ENCODE results near the gene KCNMA1.

Gene KCNMA1

GRCh38 chr10:77079592-77080300 lies 557.9 kb downstream of the KCNMA1 start:
- DNase-seq (ENCODE audit: low read depth): no peak

DNA sequence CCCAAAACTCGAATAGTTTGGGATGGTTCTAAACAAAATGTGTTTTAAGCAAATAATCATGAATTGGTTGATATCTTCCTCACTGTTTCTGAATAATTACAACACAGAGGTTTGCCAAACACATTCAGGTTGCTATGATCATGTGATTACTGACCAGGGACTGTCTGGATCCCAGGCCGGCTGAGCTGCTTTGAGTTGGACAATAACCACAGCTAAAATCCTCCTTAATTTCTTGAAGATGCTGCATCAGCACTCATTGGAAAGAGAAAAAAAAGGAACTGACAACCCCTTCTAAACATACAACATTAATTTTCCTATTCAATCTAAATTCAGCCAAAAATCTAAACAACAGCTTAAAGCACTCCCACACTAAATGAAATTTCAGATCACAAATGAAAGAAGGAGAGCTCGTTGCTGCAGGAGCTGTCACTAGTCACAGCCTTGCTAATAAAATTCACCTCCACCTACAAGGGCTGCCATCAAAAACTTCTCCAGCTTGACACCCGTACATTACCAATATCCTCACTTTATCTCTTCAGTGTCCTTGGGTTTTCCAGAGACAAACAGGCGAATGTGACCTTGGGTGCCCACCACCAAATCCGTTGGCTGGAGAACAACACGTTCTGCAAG lies 560.2 kb downstream of the KCNMA1 start:
- DNase-seq (ENCODE audit: low read depth): no peak

DNA sequence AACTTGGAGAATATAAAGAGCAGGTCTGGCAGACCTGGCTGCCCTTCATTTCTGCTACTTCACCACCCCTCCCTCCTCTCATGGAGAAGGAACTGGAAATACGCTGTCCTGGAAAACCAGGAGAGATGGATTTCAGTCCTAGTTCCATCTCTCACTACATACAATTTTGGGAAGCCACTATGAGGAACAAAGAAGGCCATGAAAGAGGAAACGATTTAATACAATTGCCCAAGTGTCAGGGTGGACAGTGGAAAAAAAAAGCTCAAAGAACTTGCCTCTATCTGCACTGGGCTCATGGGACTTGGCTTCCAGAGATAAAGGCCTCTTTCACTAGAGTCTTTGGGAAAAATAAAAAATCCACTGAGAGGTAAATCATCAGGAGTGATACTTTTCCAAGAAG lies 561.7 kb downstream of the KCNMA1 start:
- no peak for DNase-seq (ENCODE audit: low read depth)

- DNase-seq (ENCODE audit: low read depth): no peak
These were observed 563.4 kb downstream of the KCNMA1 start for GRCh38 chr10:77074104-77074624.

- no peak for DNase-seq (ENCODE audit: low read depth)
These were observed 564.0 kb downstream of the KCNMA1 start for GRCh38 chr10:77073663-77073960.

GRCh38 chr10:77072836-77073662 lies 564.6 kb downstream of the KCNMA1 start:
- DNase-seq (ENCODE audit: low read depth): no peak

DNA sequence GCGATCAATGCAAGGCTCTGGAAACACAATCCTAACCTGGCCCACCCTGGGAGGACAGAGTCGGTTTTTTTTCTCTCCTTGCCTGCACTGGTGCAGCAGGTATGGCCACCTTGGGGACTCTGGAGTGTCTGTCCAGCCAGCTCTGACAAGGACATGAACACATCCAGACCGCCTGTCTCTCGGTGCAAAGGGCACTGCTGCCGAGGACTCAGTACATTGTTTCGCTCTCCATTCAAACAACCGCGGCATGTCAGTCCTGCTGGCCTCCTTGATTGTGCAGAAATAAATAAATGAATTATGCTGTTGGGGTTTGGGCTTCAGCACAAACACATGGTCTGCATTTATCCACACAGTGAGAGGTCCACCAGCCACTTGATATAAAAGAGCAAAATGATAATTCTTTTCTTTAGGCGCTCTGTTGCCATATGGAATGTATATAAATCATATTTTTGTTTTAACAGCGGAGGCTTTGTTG lies 565.2 kb downstream of the KCNMA1 start:
- DNase-seq (ENCODE audit: low read depth): no peak

- DNase-seq (ENCODE audit: low read depth): no peak
These were observed 565.7 kb downstream of the KCNMA1 start for GRCh38 chr10:77071956-77072355.

- no peak for DNase-seq (ENCODE audit: low read depth)
These were observed 566.6 kb downstream of the KCNMA1 start for GRCh38 chr10:77071001-77071511.

- no peak for DNase-seq (ENCODE audit: low read depth)
These were observed 567.3 kb downstream of the KCNMA1 start for GRCh38 chr10:77070346-77070745.

GRCh38 chr10:77068969-77069368 lies 568.6 kb downstream of the KCNMA1 start:
- DNase-seq (ENCODE audit: low read depth): no peak

- no peak for DNase-seq (ENCODE audit: low read depth)
These were observed 569.3 kb downstream of the KCNMA1 start for GRCh38 chr10:77068272-77068671.

GRCh38 chr10:77062381-77062780 lies 575.2 kb downstream of the KCNMA1 start:
- DNase-seq (ENCODE audit: low read depth): no peak

DNA sequence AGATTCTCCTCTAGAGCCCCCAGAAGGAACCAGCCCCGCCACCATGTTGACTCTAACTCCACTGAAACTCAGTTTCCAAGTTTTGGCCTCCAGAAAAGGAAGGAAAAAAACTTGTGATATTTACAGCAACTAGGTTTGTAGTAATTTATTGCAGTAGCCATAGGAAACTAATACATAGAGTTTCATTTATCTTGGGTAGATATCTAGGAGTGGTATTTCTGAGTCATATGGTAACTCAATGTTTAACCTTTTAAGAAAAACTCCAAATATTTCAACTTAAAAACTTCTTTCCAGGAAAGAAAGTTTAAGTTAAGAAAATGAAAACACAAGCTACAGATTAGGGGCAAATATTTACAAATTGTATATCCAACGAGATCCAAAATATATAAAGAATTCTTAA lies 576.7 kb downstream of the KCNMA1 start:
- no peak for DNase-seq (ENCODE audit: low read depth)

DNA sequence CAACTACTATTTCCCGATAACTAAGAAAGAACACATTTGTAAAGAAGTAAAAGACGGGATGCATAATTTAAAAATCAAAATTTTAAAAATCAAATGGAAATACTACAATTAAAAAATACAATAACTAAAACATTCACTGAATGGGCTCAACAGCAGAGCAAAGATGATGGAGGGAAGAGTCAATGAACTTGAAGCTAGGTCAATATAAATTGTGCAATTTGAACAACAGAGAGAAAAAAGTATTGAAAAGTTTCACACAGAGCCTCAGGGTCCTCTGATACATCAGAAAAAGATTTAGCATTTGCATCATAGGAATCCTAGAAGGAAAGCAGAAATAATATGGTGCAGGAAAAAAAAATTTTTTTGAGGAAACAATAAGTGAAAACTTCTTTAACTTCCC lies 581.0 kb downstream of the KCNMA1 start:
- no peak for DNase-seq (ENCODE audit: low read depth)

GRCh38 chr10:77052593-77052992 lies 585.0 kb downstream of the KCNMA1 start:
- DNase-seq (ENCODE audit: low read depth): no peak

DNA sequence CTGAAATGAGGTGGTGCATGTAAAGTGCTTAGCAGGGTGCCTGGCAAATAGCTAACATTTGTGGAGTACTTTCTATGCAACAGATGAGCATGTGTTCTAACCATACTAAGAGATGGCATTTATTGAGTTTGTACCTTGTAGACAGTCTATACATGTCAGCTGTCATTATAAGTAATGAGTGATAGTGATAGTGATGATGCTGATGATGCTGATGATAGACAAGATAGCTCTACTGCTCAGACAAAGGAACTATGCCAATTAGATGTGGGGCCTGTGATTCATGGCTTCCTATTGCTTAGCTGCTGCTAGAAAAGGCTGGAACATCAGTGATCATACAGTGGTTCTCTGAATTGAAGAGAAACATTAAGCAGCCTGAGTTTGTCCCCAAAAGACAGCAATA lies 585.8 kb downstream of the KCNMA1 start:
- DNase-seq (ENCODE audit: low read depth): no peak

DNA sequence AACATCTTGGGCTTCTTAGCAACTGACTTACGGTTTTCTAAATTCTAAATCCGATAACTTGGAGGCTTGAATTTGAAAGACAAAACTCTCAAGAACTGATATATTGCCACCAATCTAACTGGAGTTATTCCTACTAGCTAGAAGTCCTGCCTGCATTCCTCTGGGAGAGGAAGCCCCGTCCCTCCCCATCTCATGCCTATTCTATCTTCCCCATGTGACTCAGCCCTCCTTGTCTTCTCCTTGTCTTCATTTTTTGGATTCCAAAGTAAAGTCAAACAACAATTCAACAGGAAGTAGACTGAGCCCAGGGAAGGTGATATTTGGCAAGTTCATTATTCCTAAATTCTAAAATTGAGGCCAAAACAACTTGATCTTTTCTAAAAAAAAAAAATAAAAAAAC lies 587.7 kb downstream of the KCNMA1 start:
- DNase-seq (ENCODE audit: low read depth): no peak

GRCh38 chr10:77049146-77049545 lies 588.5 kb downstream of the KCNMA1 start:
- no peak for DNase-seq (ENCODE audit: low read depth)

DNA sequence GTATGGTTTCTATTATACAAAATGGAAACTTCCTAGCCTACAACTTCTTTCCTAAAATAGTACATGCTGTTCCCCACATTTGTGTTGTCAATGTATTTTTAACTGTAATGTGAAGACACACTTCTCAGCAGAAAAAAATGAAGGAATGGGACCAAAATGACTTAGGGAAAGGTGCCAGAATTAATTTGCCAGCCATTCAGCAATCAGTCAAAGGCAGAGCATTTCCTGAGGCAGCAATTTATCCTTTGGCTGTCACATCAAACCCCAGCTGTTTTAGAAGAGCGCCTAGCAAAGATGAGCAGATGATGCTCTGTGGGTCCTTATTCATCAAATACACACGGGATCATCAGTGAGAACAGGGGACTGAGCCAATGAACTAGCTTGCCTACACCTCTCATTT lies 592.5 kb downstream of the KCNMA1 start:
- no peak for DNase-seq (ENCODE audit: low read depth)

DNA sequence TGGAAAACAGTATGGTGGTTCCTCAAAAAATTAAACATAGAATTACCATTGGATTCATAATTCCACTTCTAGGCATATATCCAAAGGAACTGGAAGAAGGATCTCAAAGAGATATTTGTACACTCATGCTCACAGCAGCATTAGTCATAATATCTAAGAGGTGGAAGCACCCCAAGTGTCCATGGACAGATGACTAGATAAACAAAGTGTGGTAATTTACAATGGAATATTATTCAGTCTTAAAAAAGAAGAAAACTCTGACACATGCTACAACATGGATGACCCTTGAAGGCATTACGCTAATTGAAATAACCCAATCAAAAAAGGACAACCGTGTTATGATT lies 594.2 kb downstream of the KCNMA1 start:
- no peak for DNase-seq (ENCODE audit: low read depth)

DNA sequence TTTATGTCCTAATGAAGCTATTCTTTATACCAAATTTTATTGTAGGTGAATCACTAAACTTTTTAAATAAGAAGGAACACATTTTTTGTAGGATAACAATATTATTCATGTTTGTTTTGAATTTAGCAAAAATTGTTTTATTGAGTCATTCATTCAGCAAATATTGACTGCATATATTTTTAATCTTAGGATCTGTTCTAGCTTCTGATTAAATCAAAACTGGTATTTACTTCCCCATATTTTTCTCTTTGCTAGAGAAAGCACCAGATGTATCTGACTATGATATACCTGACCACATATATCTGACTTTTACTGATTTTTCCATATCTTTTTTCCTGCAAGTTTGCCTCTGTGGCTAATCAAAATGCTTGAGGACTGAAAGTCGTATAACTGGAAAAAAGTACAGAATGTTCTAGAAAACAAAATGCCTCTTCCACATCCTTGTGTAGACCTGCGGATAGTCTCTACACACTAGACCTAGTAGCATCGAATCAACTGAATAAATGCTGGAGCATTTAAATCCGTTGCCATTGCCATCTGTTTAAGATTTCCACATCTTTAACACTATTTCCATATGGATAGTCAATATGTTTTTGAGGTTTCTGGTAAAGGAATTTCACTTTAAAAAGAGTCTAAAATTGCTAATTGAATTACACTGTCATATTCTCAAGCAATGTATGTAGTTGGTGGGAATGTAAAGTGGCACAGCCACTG lies 594.7 kb downstream of the KCNMA1 start:
- DNase-seq (ENCODE audit: low read depth): no peak

Measured in activated T-helper 1 cell treated with Interleukin-2 at 50 U/mL for 16 hours (primary cell).